HG03064 (cell line): Measurements from ENCODE around the gene MPPED1.

Experiments
- ATAC-seq: cut with Tn5 transposase; IDR thresholded peaks from one replicate; pipeline ENCODE4 v1.9.1; 2021; ENCODE audit warnings: low read depth; ENCODE audit not compliant: unreplicated experiment

The MPPED1 gene

DNA sequence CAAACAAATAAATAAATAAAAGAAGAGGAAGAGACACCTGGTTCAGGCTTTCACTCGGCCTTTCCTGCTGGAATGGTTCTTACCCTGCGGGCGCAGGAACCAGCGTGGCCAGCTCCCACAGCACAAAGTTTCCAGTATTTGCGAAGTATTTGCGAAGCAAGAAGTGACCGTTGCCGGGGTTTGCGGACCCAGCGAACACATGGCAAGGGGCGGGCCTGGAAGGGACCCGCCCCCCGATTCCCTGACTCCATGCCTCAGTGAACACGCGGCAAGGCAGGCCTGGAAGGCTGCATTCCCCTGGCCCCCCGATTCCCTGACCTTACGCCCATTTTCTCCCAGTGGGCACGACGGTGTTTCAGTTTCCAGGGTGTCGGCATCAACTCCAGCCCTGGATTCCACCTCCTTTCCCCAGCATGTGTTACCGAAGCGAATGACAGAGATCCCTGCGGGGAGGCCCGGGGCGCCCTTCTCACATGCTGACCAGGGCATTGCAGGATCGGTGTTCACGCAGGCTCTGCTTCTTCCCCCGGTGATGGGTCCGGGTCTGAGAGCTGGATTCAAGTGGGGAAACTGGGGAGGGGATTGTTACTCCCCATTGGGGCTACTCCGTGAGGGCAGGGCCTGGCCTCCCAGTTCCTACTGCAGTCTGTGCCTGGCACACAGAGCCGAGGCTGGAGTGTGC, 102.8 kb downstream of the MPPED1 start:
- ATAC-seq, result no peak

GRCh38 chr22:43515411-43515810, 103.6 kb downstream of the MPPED1 start:
- no peak for ATAC-seq

- ATAC-seq, result no peak
Observed at GRCh38 chr22:43515902-43516301, 104.1 kb downstream of the MPPED1 start.

DNA sequence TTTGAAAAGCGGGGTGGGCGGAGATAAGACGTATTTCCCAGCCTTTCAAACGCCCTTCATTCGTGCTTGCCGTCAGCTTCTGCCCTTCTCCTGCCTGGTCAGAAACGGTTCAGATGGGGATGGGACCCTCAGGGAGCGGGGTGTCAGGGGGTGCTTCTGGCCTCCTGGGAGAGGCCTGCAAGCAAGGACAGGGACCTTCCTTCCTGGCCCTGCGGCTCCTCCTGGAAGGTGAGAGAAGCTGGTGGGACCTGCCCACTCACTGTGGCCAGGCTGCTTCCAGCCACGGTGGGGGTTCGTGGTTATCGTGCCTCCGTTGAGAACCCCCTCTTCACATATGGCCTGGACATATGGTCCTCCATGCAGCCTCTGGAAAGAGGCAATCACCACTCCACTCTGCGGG, 104.6 kb downstream of the MPPED1 start:
- no peak for ATAC-seq

DNA sequence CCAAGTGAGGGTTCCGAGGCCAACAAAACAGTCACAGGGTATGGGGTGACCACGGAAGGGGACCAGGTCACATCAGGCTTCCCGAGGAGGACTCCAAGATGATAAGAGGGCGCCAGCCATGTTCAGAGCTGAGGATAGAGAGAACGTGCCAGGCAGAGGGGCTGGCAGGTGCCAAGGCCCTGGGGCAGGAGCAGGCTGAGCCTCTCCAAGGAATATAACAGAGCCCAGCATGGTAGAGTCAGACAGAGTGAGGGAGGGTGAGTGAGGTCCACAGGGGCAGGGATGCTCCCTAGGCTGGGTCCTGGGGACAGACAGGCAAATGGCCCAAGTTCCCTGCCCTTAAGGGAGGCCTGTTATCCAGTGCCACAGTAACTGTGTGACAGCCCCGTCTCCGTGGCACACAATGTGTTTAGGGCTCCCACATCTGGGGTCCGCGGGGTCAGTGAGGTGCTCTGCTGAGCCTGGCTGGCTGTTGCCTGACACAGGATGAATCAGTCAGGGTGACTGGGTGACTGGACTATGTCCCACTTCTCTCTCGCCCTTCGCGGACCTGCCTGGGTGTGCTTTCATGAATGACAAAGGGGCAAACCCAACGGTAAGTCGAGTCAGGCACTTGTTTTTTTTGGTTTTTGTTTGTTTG, 105.3 kb downstream of the MPPED1 start:
- no peak for ATAC-seq

- ATAC-seq, result no peak
Observed at GRCh38 chr22:43520632-43521039, 108.8 kb downstream of the MPPED1 start.

DNA sequence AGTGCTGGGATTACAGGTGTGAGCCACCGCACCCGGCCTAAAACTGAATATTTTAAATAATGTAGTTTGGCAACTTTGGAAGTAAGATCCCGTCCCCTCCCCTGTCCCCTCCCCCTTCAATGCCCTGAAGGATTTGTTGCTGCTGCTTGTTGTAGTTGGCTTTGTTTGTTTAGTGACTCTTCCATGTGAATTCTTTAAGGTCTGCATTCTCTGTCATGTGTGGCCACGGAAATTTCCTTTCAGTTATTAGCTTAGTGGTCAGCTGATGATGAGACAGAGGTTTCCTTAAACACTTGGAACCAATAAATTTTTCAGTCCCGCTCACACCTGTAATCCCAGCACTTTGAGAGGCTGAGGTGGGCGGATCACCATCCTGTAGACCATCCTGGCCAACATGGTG, 109.9 kb downstream of the MPPED1 start:
- ATAC-seq, result no peak

GRCh38 chr22:43526117-43526655, 114.4 kb downstream of the MPPED1 start:
- no peak for ATAC-seq

- ATAC-seq, result no peak
Observed at GRCh38 chr22:43526946-43527345, 115.1 kb downstream of the MPPED1 start.

DNA sequence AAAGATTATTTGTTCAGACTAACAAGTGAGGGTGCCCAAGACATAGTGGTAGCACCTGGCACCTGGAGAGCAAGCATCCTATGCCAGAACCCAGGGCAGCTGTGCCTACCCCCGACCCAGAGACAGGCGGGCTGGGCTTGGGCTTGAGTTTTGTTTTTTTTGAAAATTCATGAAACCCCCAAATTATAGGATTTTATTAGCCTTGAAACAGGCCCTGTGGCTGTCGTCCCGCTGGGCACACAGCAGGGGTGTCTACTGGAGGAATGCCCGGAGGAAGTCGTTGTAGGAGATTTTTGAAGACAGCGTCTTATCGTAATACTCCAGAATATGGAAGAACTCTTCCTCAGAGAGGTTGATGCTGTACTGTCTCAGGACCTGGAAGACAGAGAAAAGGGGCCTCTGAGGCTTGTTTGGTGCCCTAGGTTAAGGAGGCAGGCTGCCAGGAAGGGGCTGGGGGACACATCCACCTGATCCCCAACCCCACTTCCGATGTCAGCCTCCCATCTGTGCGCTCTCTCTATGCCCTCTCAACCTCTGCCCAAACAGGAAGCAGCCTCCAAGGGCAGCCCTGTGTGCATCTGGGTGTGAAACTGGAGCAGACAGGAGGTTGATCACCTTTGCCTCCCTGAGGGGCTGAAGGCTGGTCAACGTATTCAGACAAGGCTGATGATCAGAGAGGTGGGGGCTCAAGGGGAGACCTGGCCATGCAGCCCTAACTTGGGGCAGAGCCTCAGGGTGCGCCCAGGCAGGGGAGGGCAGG, 117.0 kb downstream of the MPPED1 start:
- no peak for ATAC-seq

DNA sequence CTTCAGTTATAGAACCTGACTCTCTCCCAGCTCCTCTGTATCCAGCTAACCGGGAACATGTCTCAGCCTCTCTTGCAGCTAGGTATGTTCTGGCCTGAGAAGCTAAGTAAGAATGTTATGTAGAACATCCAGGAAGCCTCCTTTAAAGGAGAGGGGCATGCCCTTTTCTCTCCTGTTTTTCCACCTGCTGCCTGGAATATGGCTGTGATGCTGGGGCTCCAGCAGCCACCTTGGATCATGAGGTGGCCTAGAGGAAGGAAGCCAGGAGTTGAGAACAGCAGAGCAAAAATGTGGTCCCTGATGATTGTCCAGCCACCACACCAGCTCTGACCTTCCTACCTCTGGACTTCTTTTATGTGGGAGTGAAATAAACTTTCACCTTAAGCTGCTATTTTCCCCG, 117.6 kb downstream of the MPPED1 start:
- no peak for ATAC-seq

GRCh38 chr22:43529934-43530333, 118.1 kb downstream of the MPPED1 start:
- no peak for ATAC-seq

DNA sequence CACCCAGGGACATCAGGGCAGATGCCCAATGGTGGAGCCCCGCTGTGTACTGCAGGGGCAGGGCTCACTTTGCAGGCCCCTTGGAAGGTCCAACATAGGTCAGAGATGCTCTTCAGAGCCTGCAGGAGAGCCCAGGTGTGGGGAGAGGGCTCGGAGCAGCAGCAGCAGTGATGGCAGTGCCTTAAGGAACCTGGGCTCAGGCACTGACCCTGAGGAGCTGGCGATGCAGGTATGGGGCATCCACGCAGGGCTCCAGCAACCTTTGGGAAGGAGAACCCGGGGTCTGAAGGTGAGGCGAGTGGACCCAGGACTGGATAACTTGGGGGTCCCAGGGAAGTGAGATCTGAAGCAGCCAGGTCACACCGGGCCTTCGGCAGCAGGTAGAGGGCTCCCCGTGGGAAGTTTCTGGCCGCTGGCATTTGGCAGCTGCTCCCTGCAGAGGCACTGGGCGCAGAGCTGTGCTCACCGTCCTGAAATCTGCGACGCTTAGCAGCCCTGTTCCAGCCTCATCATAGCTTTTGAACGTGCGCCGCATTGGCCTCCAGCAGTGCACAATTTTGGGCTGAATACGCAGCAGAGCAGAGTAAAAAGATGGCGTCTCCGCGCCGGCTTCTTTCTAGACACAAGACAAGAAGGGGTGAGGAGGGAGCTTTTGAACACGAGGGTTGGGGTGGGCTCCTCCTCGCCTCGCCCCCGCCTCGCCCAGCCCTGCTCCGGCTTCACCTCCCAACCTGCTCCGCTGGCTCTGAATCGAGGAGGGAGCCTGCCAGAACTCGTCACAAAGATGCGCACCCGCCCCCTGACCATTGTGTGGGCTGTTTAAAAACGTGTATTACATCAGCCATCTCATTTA, 118.8 kb downstream of the MPPED1 start:
- no peak for ATAC-seq

GRCh38 chr22:43531651-43532050, 119.8 kb downstream of the MPPED1 start:
- ATAC-seq, result no peak

DNA sequence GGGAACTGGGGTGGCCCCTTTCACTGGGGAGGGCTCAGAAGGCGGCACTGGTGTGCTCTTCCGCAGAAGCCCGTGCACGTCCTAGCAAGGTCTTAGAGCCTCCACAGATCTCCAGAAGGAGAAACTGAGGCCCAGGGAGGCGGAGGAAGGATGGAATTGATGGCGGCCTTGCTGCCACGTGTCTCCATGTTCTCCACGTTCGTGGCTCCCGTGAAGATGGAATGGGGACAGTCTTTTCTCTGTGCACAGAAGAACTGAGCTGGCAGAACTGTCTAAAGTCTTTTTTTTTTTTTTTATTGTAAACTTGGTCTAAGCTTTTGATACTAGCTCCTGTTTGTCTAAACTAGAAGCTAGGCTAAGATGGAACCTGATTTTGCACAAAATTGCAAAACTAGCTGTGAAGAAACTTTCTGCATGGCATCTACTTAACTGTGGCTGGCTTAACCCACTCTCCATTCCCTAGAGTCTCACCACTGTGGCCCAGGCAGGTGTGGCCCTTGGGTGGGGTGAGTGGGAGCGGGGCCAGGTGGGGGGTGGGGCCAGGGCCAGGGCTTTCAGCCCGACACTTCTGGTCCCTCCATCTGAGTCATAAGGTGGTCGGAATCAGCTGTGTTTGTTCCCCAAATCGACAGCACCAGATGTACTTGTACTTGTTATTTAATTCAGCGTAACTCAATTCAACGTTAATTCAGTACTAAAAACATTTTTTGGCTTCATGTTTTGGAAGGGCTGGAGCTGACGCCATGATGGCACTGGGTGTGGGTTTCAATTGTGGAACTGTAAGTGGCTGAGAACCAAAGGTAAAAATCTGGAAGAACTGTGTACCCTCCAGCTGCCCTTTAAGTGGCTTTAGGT, 120.7 kb downstream of the MPPED1 start:
- no peak for ATAC-seq

DNA sequence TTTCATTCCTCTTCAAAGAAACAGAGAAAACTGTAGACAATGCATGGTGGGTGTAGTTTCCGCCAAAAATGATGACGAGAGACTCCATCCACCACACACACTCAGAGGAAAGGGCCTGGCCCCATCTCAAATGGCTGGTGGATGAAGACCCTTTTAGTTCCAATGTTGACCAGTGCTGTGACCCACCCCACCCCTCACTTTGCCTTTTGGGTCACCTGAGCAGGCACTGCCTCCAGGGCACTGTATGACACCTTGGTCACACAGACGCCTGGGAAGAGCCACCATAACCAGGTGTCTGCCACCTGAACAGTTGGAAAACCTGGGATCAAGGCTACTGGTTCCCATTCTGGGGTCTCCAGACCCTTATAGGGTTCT, 121.3 kb downstream of the MPPED1 start:
- no peak for ATAC-seq

DNA sequence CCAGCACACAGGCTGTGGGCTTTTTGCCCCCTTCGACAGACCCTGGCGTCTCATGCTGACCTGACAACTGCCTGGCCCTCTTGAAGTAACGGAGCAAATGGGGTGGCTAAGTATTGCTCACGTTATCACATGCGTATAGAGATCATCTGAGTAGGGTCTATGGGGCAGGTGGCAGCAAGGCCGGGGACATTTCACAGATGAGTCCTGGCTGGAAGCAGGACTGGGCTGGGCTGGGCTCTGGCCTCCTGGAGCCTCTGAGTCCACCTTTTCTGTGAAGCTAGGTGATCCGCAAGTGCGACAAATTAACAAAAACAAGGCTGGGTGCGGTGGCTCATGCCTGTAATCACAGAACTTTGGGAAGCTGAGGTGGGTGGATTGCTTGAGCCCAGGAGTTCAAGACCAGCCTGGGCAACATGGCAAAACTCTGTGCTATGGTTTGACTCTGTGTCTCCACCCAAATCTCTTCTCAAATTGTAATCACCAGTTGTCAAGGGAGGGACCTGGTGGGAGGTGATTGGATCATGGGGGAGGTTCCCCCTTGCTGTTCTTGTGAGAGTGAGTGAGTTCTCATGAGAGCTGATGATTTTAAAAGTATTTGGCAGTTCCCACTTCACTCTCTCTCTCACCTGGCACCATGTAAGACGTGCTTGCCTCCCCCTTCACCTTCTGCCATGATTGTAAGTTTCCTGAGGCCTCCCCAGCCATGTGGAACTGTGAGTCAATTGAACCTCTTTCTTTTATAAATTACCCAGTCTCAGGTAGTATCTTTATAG, 122.0 kb downstream of the MPPED1 start:
- no peak for ATAC-seq

GRCh38 chr22:43534916-43535315, 123.1 kb downstream of the MPPED1 start:
- ATAC-seq, result no peak

- ATAC-seq, result no peak
Observed at GRCh38 chr22:43535336-43535735, 123.5 kb downstream of the MPPED1 start.
